Measurements from ENCODE around the gene STK25.

The STK25 gene

GRCh38 chr2:241478166-241478565, 30.2 kb downstream of the STK25 start:
- Histone ChIP-seq H3K27ac (ENCODE audit: low read depth, low read length) (no peak overlapping the region), H3K4me1 (ENCODE audit: control insufficient read depth, insufficient read depth, low read length) (no peaks in the 10 kb centered on the region), H3K27me3 (ENCODE audit: control insufficient read depth, insufficient read depth, low read length) (no peaks in the 10 kb centered on the region), H3K9ac (ENCODE audit: low read length) (no peak overlapping the region), H3K36me3 (ENCODE audit: control insufficient read depth, insufficient read depth, low read length) (peaks cover 7% of the 10 kb centered on the region), H3K4me3 (ENCODE audit: low read length) (no peak overlapping the region)

GRCh38 chr2:241475267-241475666, 33.1 kb downstream of the STK25 start:
- no peaks in the 10 kb centered on the region for H3K4me1 ChIP-seq (ENCODE audit: control insufficient read depth, insufficient read depth, low read length)
- H3K27me3 ChIP-seq (ENCODE audit: control insufficient read depth, insufficient read depth, low read length), result no peaks in the 10 kb centered on the region
- H3K4me3 ChIP-seq (ENCODE audit: low read length), result no peak overlapping the region
- H3K27ac ChIP-seq (ENCODE audit: low read depth, low read length), result no peak overlapping the region
- H3K36me3 ChIP-seq (ENCODE audit: control insufficient read depth, insufficient read depth, low read length), result peaks cover 7% of the 10 kb centered on the region
- H3K9ac ChIP-seq (ENCODE audit: low read length), result no peak overlapping the region

- H3K36me3 ChIP-seq (ENCODE audit: control insufficient read depth, insufficient read depth, low read length), result peaks cover 2% of the 10 kb centered on the region
- H3K27me3 ChIP-seq (ENCODE audit: control insufficient read depth, insufficient read depth, low read length), result no peaks in the 10 kb centered on the region
- no peak overlapping the region for H3K27ac ChIP-seq (ENCODE audit: low read depth, low read length)
- no peak overlapping the region for H3K9ac ChIP-seq (ENCODE audit: low read length)
- no peaks in the 10 kb centered on the region for H3K4me1 ChIP-seq (ENCODE audit: control insufficient read depth, insufficient read depth, low read length)
- no peak overlapping the region for H3K4me3 ChIP-seq (ENCODE audit: low read length)
Measured at GRCh38 chr2:241473399-241473798, 35.0 kb downstream of the STK25 start.

GRCh38 chr2:241469746-241470145, 38.6 kb downstream of the STK25 start:
- Histone ChIP-seq H3K27me3 (ENCODE audit: control insufficient read depth, insufficient read depth, low read length) (no peaks in the 10 kb centered on the region), H3K9ac (ENCODE audit: low read length) (no peak overlapping the region), H3K27ac (ENCODE audit: low read depth, low read length) (no peak overlapping the region), H3K4me3 (ENCODE audit: low read length) (no peak overlapping the region), H3K36me3 (ENCODE audit: control insufficient read depth, insufficient read depth, low read length) (peaks cover 3% of the 10 kb centered on the region), H3K4me1 (ENCODE audit: control insufficient read depth, insufficient read depth, low read length) (no peaks in the 10 kb centered on the region)

- H3K36me3 ChIP-seq (ENCODE audit: control insufficient read depth, insufficient read depth, low read length), result peaks cover 8% of the 10 kb centered on the region
Measured at GRCh38 chr2:241468476-241468781, 40.0 kb downstream of the STK25 start.

GRCh38 chr2:241467777-241468475, 40.5 kb downstream of the STK25 start:
- Histone ChIP-seq H3K9ac (ENCODE audit: low read length) (no peak overlapping the region), H3K36me3 (ENCODE audit: control insufficient read depth, insufficient read depth, low read length) (peaks cover 11% of the 10 kb centered on the region), H3K4me1 (ENCODE audit: control insufficient read depth, insufficient read depth, low read length) (no peaks in the 10 kb centered on the region), H3K27me3 (ENCODE audit: control insufficient read depth, insufficient read depth, low read length) (no peaks in the 10 kb centered on the region), H3K27ac (ENCODE audit: low read depth, low read length) (no peak overlapping the region), H3K4me3 (ENCODE audit: low read length) (no peak overlapping the region)

More at GRCh38 chr2:241468476-241468781, 40.0 kb downstream of the STK25 start:
- Histone ChIP-seq H3K4me1 (ENCODE audit: control insufficient read depth, insufficient read depth, low read length) (no peaks in the 10 kb centered on the region), H3K27me3 (ENCODE audit: control insufficient read depth, insufficient read depth, low read length) (no peaks in the 10 kb centered on the region), H3K9ac (ENCODE audit: low read length) (no peak overlapping the region), H3K4me3 (ENCODE audit: low read length) (no peak overlapping the region), H3K27ac (ENCODE audit: low read depth, low read length) (no peak overlapping the region)

GRCh38 chr2:241466230-241466629, 42.2 kb downstream of the STK25 start:
- H3K36me3 ChIP-seq (ENCODE audit: control insufficient read depth, insufficient read depth, low read length), result peaks cover 11% of the 10 kb centered on the region
- H3K27me3 ChIP-seq (ENCODE audit: control insufficient read depth, insufficient read depth, low read length), result no peaks in the 10 kb centered on the region
- H3K27ac ChIP-seq (ENCODE audit: low read depth, low read length), result no peak overlapping the region
- no peak overlapping the region for H3K4me3 ChIP-seq (ENCODE audit: low read length)
- no peak overlapping the region for H3K9ac ChIP-seq (ENCODE audit: low read length)
- H3K4me1 ChIP-seq (ENCODE audit: control insufficient read depth, insufficient read depth, low read length), result no peaks in the 10 kb centered on the region

GRCh38 chr2:241465543-241465942, 42.8 kb downstream of the STK25 start:
- no peak overlapping the region for H3K9ac ChIP-seq (ENCODE audit: low read length)
- H3K27ac ChIP-seq (ENCODE audit: low read depth, low read length), result no peak overlapping the region
- no peaks in the 10 kb centered on the region for H3K4me1 ChIP-seq (ENCODE audit: control insufficient read depth, insufficient read depth, low read length)
- peaks cover 11% of the 10 kb centered on the region for H3K36me3 ChIP-seq (ENCODE audit: control insufficient read depth, insufficient read depth, low read length)
- no peaks in the 10 kb centered on the region for H3K27me3 ChIP-seq (ENCODE audit: control insufficient read depth, insufficient read depth, low read length)
- no peak overlapping the region for H3K4me3 ChIP-seq (ENCODE audit: low read length)

GRCh38 chr2:241463276-241464135, 44.9 kb downstream of the STK25 start:
- Histone ChIP-seq H3K36me3 (ENCODE audit: control insufficient read depth, insufficient read depth, low read length) (peaks cover 10% of the 10 kb centered on the region), H3K4me3 (ENCODE audit: low read length) (no peak overlapping the region), H3K27me3 (ENCODE audit: control insufficient read depth, insufficient read depth, low read length) (no peaks in the 10 kb centered on the region), H3K4me1 (ENCODE audit: control insufficient read depth, insufficient read depth, low read length) (no peaks in the 10 kb centered on the region), H3K9ac (ENCODE audit: low read length) (no peak overlapping the region), H3K27ac (ENCODE audit: low read depth, low read length) (no peak overlapping the region)

- no peak overlapping the region for H3K4me3 ChIP-seq (ENCODE audit: low read length)
- H3K27me3 ChIP-seq (ENCODE audit: control insufficient read depth, insufficient read depth, low read length), result no peaks in the 10 kb centered on the region
- peaks cover 7% of the 10 kb centered on the region for H3K36me3 ChIP-seq (ENCODE audit: control insufficient read depth, insufficient read depth, low read length)
- H3K27ac ChIP-seq (ENCODE audit: low read depth, low read length), result no peak overlapping the region
- no peaks in the 10 kb centered on the region for H3K4me1 ChIP-seq (ENCODE audit: control insufficient read depth, insufficient read depth, low read length)
- no peak overlapping the region for H3K9ac ChIP-seq (ENCODE audit: low read length)
Measured at GRCh38 chr2:241461693-241462677, 46.4 kb downstream of the STK25 start.

- H3K27ac ChIP-seq (ENCODE audit: low read depth, low read length), result no peak overlapping the region
Measured at GRCh38 chr2:241460631-241461030, 47.8 kb downstream of the STK25 start.

GRCh38 chr2:241459520-241459919, 48.9 kb downstream of the STK25 start:
- H3K9ac ChIP-seq (ENCODE audit: low read length), result no peak overlapping the region
- H3K4me1 ChIP-seq (ENCODE audit: control insufficient read depth, insufficient read depth, low read length), result no peaks in the 10 kb centered on the region
- no peak overlapping the region for H3K4me3 ChIP-seq (ENCODE audit: low read length)
- H3K36me3 ChIP-seq (ENCODE audit: control insufficient read depth, insufficient read depth, low read length), result peaks cover 7% of the 10 kb centered on the region
- no peak overlapping the region for H3K27ac ChIP-seq (ENCODE audit: low read depth, low read length)
- no peaks in the 10 kb centered on the region for H3K27me3 ChIP-seq (ENCODE audit: control insufficient read depth, insufficient read depth, low read length)

More at GRCh38 chr2:241460631-241461030, 47.8 kb downstream of the STK25 start:
- H3K27me3 ChIP-seq (ENCODE audit: control insufficient read depth, insufficient read depth, low read length), result no peaks in the 10 kb centered on the region
- peaks cover 7% of the 10 kb centered on the region for H3K36me3 ChIP-seq (ENCODE audit: control insufficient read depth, insufficient read depth, low read length)
- H3K9ac ChIP-seq (ENCODE audit: low read length), result no peak overlapping the region
- H3K4me3 ChIP-seq (ENCODE audit: low read length), result no peak overlapping the region
- H3K4me1 ChIP-seq (ENCODE audit: control insufficient read depth, insufficient read depth, low read length), result no peaks in the 10 kb centered on the region

Measured in rectal smooth muscle tissue (tissue), 1 donor.